HEK293T (cell line): ENCODE results near the gene TMEM156.

Experiments
- BHLHE40 ChIP-seq: fragments of 450-650 bp; IDR thresholded peaks from 2 replicates; pipeline ENCODE4 v1.6.1; 2016; ENCODE audit warnings: mild to moderate bottlenecking, moderate library complexity, borderline replicate concordance
- FOXM1 ChIP-seq: fragments of 450-650 bp; IDR thresholded peaks from 2 replicates; pipeline ENCODE4 v1.6.1; 2017; ENCODE audit warnings: mild to moderate bottlenecking, borderline replicate concordance
- L3MBTL2 ChIP-seq: fragments of 450-650 bp; conservative IDR thresholded peaks from 2 replicates; pipeline ENCODE4 v1.6.1; 2016; ENCODE audit warnings: mild to moderate bottlenecking
- PKNOX1 ChIP-seq: fragments of 450-650 bp; IDR thresholded peaks from 2 replicates; pipeline ENCODE4 v1.6.1; 2016
- SP1 ChIP-seq: fragments of 450-650 bp; IDR thresholded peaks from 2 replicates; pipeline ENCODE4 v1.6.1; 2017
- SUZ12 ChIP-seq: fragments of 450-650 bp; IDR thresholded peaks from 2 replicates; pipeline ENCODE4 v1.6.1; 2016; ENCODE audit warnings: mild to moderate bottlenecking

DNA sequence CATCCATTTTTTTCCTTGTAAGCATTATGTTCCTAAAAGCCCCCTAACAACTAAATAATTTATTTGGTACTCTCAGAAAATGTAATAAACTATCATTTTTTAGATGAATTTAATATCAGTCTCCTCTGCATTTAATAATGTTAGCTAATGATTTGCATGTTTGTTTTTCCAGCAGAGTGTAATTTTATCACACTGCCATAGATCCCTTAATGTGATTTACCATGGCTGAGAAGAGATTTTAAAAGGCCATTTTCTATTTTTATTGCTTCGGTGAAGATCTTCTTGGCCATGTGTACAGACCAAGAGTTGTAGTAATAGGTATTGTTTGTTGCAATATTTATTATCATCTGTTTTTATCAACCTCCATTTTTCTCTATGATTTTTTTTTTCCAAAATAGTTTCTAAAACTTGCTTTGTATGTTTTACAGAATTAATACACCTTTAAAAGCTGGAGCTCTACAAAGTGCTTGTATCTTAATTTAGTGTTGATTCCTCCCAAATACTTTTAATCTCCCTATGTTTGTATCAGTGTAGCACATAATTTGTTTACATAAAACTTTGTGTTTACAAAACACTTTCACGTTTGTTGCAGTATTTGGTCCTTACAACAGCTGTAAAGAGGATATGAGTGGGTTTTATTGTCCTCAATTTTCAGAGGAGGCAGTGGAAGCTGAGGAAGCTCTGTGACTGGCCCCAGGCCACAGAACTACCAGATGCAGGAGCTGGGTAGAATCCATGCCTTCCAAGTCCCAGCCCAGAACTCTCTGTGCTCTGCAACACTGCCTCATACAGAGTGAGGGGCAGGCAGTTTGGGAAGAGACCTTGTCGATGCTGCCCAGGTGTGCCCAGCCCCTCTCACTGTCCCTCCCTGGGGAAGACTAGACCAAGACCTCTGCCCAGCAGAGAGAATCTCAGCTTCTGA, 106.5 kb downstream of the TMEM156 start:
- no peak for TF ChIP-seq L3MBTL2
- TF ChIP-seq FOXM1: no peak
- TF ChIP-seq SUZ12: no peak
- no peak for TF ChIP-seq SP1
- TF ChIP-seq PKNOX1: no peak
- TF ChIP-seq BHLHE40: no peak
